A673 (cell line): Measurements from ENCODE around the gene TSHZ2. TPM values are rescaled to one million over a fixed set of nuclear protein-coding genes. Genes with fewer than 3 reads are reported as not detected.

ENCODE experiments used
- BruUV-seq: library from RNA; stranded (reverse); fragments of 400-500 nt; replicated peaks from 2 replicates; lab custom pipeline; 2021; lab: Mats Ljungman, UMichigan
- CTCF ChIA-PET: fragments of 300-600 bp; sonication (Branson Sonifier 250); formaldehyde crosslinking; loops from one replicate; lab custom pipeline; 2022; ENCODE audit warnings: antibody characterized with exemption; lab: Charles Lee
- POLR2A ChIA-PET: fragments of 300-600 bp; sonication (Branson Sonifier 250); formaldehyde crosslinking; loops from one replicate; lab custom pipeline; 2022; ENCODE audit warnings: antibody characterized with exemption; ENCODE audit not compliant: low non-redundant PET; lab: Charles Lee
- DNase-seq: peaks from one replicate; pipeline ENCODE4 v3.0.0-alpha.2; 2015; ENCODE audit warnings: low spot score
- H3K27ac ChIP-seq: fragments of 200-600 bp; sonication (generic); 2 replicates; pipeline ENCODE4 v1.5.1; 2016; ENCODE audit warnings: mixed run types, low read depth, mild to moderate bottlenecking, mixed read lengths, antibody characterized with exemption, low read length; ENCODE audit not compliant: poor library complexity, severe bottlenecking
- H3K27me3 ChIP-seq: fragments of 200-600 bp; sonication (generic); replicated peaks from 2 replicates; pipeline ENCODE4 v1.6.1; 2017; ENCODE audit warnings: mixed run types, low read depth, mild to moderate bottlenecking, mixed read lengths, antibody characterized with exemption, low read length; ENCODE audit not compliant: insufficient read depth, poor library complexity
- H3K36me3 ChIP-seq: fragments of 200-600 bp; sonication (generic); 2 replicates; pipeline ENCODE4 v1.6.1; 2016; ENCODE audit warnings: mixed run types, mild to moderate bottlenecking, mixed read lengths, antibody characterized with exemption, low read length; ENCODE audit not compliant: insufficient read depth, poor library complexity, severe bottlenecking
- H3K4me1 ChIP-seq: fragments of 200-600 bp; sonication (generic); 2 replicates; pipeline ENCODE4 v1.6.1; 2017; ENCODE audit warnings: mixed run types, mild to moderate bottlenecking, mixed read lengths, antibody characterized with exemption, low read length; ENCODE audit not compliant: insufficient read depth, poor library complexity, severe bottlenecking
- H3K4me3 ChIP-seq: fragments of 200-600 bp; sonication (generic); 2 replicates; pipeline ENCODE4 v1.5.1; 2016; ENCODE audit warnings: low read depth, mixed run types, mild to moderate bottlenecking, mixed read lengths, low read length; ENCODE audit not compliant: poor library complexity, severe bottlenecking
- H3K9me3 ChIP-seq: fragments of 200-600 bp; sonication (generic); 2 replicates; pipeline ENCODE4 v1.6.1; 2016; ENCODE audit warnings: mixed run types, low read depth, mild to moderate bottlenecking, mixed read lengths, antibody characterized with exemption, low read length; ENCODE audit not compliant: poor library complexity, severe bottlenecking
- EZH2 ChIP-seq: fragments of 200-600 bp; sonication (generic); IDR thresholded peaks from 2 replicates; pipeline ENCODE4 v1.6.1; 2017; ENCODE audit warnings: borderline replicate concordance, low read depth, mild to moderate bottlenecking, mixed read lengths, antibody characterized with exemption, low read length; ENCODE audit not compliant: poor library complexity, severe bottlenecking
- intact Hi-C: fragments of 100-400 bp; cut with micrococcal nuclease; formaldehyde crosslinking; loops from one replicate; pipeline ENCODE4 v1.10.0; 2022; ENCODE audit not compliant: unreplicated experiment
- total RNA-seq: library from RNA; stranded (reverse); gene quantifications from 2 replicates; pipeline ENCODE4 v1.2.3, GENCODE V29; 2021
- TF ChIP-seq, protein P1 (sequence below): fragments of 300-800, 200-600 bp; sonication (generic); conservative IDR thresholded peaks from 2 replicates; pipeline ENCODE4 v1.5.1; 2017; ENCODE audit warnings: low read depth, mild to moderate bottlenecking, antibody characterized with exemption, low read length, moderate library complexity, mixed read lengths

The TSHZ2 gene
- total RNA-seq, 1 experiment from 2014 or later, result 4.1 TPM

DNA sequence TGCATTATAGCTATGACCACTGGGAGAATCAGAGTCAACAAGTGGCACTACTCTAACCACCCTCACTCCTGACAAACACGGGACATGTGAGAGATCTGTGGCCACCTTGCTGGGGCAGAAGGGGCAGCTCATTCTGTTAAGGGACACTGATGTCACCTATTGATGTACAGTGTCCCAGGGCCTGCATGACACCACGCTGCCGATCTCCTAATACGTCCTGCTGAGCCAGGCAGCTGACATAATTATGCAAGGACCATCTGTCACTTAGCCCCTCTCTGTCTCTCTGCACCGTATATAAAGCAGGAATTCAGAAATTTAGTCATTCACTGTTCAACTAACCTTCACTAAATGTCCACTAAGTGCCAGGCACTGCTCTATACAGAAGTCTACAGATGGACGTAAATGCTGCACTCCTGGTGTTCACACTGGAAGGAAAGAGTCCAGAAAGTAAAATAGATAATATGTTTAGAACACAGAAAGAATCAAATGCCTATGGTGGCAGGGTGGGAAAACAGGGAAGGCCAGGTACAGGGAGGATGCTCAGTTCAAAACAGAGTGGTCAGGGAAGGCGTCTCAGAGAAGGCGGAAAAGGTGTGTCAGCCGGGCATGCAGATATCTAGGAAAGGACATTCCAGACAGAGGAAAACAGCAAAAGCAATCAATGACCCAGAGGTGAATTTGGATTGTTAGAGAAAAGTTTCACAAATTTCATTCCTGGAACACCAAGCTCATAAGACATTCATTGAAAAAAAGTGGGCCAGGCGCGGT, 447.7 kb downstream of the TSHZ2 start:
- no TSS peak for BruUV-seq
- intact Hi-C loops, result no loop called here
- no peaks in the 10 kb centered on the region for H3K9me3 ChIP-seq
- no peaks in the 10 kb centered on the region for H3K36me3 ChIP-seq
- DNase-seq, result no peak
- no peak overlapping the region for H3K27ac ChIP-seq
- H3K4me1 ChIP-seq, result no peaks in the 10 kb centered on the region
- H3K27me3 ChIP-seq, result no peaks in the 10 kb centered on the region
- H3K4me3 ChIP-seq, result no peak overlapping the region
- TF ChIP-seq EZH2, result no peak
- TF ChIP-seq, protein P1, sequence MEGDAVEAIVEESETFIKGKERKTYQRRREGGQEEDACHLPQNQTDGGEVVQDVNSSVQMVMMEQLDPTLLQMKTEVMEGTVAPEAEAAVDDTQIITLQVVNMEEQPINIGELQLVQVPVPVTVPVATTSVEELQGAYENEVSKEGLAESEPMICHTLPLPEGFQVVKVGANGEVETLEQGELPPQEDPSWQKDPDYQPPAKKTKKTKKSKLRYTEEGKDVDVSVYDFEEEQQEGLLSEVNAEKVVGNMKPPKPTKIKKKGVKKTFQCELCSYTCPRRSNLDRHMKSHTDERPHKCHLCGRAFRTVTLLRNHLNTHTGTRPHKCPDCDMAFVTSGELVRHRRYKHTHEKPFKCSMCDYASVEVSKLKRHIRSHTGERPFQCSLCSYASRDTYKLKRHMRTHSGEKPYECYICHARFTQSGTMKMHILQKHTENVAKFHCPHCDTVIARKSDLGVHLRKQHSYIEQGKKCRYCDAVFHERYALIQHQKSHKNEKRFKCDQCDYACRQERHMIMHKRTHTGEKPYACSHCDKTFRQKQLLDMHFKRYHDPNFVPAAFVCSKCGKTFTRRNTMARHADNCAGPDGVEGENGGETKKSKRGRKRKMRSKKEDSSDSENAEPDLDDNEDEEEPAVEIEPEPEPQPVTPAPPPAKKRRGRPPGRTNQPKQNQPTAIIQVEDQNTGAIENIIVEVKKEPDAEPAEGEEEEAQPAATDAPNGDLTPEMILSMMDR, result no peak
- CTCF ChIA-PET, result no interaction called here
- POLR2A ChIA-PET, result no interaction called here

DNA sequence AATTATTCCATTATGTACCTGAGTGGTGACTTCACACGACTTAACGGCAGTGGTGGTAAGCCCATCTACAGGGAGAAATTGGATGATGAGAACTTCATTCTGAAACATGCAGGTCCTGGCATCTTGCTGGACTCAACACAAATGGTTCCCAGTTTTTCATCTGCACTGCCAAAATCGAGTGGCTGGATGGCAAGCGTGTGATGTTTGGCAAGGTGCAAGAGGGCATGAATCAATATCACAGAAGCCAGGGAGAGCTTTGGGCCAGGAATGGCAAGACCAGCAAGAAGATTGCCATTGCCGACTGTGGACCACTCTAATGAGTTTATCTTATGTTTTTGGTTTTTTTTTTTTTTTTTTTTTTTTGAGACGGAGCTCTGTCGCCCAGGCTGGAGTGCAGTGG, 449.2 kb downstream of the TSHZ2 start:
- BruUV-seq, result no TSS peak
- no peaks in the 10 kb centered on the region for H3K4me1 ChIP-seq
- H3K36me3 ChIP-seq, result no peaks in the 10 kb centered on the region
- no peak overlapping the region for H3K4me3 ChIP-seq
- DNase-seq, result no peak
- H3K27ac ChIP-seq, result no peak overlapping the region
- ChIA-PET POLR2A (no interaction called here), CTCF (no interaction called here)
- H3K27me3 ChIP-seq, result no peaks in the 10 kb centered on the region
- intact Hi-C loops, result no loop called here
- H3K9me3 ChIP-seq, result no peaks in the 10 kb centered on the region
- TF ChIP-seq, protein P1, result no peak
- TF ChIP-seq EZH2, result no peak

DNA sequence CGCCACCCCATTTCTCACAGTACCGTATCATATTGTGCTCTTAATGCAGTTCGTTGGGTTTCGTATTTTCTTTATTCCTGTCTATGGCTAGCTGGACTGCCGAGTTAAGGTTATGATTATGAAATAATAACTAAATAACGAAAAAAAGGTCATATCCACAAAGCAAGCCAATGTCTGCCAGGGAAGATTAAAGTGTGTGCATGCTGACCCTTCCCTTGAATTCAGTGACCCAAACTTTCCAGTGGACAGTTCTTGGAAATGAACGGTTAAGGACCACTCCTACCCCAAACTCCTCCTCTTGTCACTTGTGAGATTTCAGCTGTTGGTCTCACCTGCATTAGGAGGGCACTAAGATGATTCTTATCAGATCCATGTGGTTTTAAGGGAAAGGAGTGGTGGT, 449.9 kb downstream of the TSHZ2 start:
- CTCF ChIA-PET, result no interaction called here
- no peak for DNase-seq
- no peaks in the 10 kb centered on the region for H3K4me1 ChIP-seq
- no peaks in the 10 kb centered on the region for H3K27me3 ChIP-seq
- no peak overlapping the region for H3K4me3 ChIP-seq
- H3K36me3 ChIP-seq, result no peaks in the 10 kb centered on the region
- no TSS peak for BruUV-seq
- H3K9me3 ChIP-seq, result no peaks in the 10 kb centered on the region
- POLR2A ChIA-PET, result interaction anchor here (0.6 kb wide), 1 partner anchor 70 kb away, joined by 10 read pairs; no protein-coding TSS in a partner anchor
- intact Hi-C loops, result no loop called here
- no peak overlapping the region for H3K27ac ChIP-seq
- TF ChIP-seq EZH2, result no peak
- TF ChIP-seq, protein P1, result no peak
